ENCODE measurements around the gene PSPN. TPM values are rescaled to one million over a fixed set of nuclear protein-coding genes. Genes with fewer than 3 reads are reported as not detected.
"Not testable (repeated sequence)": the region's sequence is repeated elsewhere in the genome, so short reads cannot be mapped to it uniquely, and the experiment has no call there.

Gene PSPN
- total and polyA plus RNA-seq, 2 of the 13 experiments (the other 11 are each of a cell fraction or from before 2014, with no cell fraction given) = 0.69 to 1.1 TPM

GRCh38 chr19:6352381-6353165, 23.2 kb downstream of the PSPN start:
- Histone ChIP-seq H3K36me3 (replicated peaks in 1 of 2; ENCODE audit: control insufficient read depth in 1 of 2, insufficient read depth in 2 of 2, low read length in 2 of 2) (no peaks in the 10 kb centered on the region), H3K79me2 (ENCODE audit: insufficient read depth, low read length) (no peaks in the 10 kb centered on the region), H3K9me3 (ENCODE audit: low read length) (no peaks in the 10 kb centered on the region), H3K9ac (ENCODE audit: insufficient read depth, low read depth, low read length) (no peak overlapping the region), H3K27ac (ENCODE audit: extremely low read length, insufficient read depth, low read length) (no peak overlapping the region), H3K4me2 (ENCODE audit: low read depth, low read length) (no peak overlapping the region), H2AFZ (ENCODE audit: low read length) (no peak overlapping the region), H4K20me1 (ENCODE audit: insufficient read depth, low read length) (no peaks in the 10 kb centered on the region), H3K4me1 (ENCODE audit: insufficient read depth, low read length) (0 out of 2 replicates have a peak, but pooled peaks cover 3% of the 10 kb centered on the region), H3K4me3 (replicated peaks in 1 of 3; ENCODE audit: insufficient read depth in 1 of 3, low read depth in 2 of 3, low read length in 3 of 3) (no peak overlapping the region), H3K27me3 (ENCODE audit: control insufficient read depth in 1 of 2, insufficient read depth in 2 of 2, low read length in 2 of 2) (peaks cover 0 to 5% of the 10 kb centered on the region in 2 experiments; a peak in 2 of 5 replicates)
- FAIRE-seq (no peak), ATAC-seq (no peak), DNase-seq (ENCODE audit: low spot score) (no peak)
- WGBS (ENCODE audit: low lambda C conversion rate) = 46% methylated on average over 2 of the region's 2 CpGs
- TF ChIP-seq, protein P1, sequence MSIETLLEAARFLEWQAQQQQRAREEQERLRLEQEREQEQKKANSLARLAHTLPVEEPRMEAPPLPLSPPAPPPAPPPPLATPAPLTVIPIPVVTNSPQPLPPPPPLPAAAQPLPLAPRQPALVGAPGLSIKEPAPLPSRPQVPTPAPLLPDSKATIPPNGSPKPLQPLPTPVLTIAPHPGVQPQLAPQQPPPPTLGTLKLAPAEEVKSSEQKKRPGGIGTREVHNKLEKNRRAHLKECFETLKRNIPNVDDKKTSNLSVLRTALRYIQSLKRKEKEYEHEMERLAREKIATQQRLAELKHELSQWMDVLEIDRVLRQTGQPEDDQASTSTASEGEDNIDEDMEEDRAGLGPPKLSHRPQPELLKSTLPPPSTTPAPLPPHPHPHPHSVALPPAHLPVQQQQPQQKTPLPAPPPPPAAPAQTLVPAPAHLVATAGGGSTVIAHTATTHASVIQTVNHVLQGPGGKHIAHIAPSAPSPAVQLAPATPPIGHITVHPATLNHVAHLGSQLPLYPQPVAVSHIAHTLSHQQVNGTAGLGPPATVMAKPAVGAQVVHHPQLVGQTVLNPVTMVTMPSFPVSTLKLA (IDR thresholded peaks at IDR 0.05) = peak; percentile 39
- TF ChIP-seq RBAK (CRISPR knock-in tag; IDR thresholded peaks at IDR 0.05) = peak; percentile 66; the same call in 1 of the 2 replicates
- TF ChIP-seq, protein P2, sequence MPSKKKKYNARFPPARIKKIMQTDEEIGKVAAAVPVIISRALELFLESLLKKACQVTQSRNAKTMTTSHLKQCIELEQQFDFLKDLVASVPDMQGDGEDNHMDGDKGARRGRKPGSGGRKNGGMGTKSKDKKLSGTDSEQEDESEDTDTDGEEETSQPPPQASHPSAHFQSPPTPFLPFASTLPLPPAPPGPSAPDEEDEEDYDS (CRISPR knock-in tag; IDR thresholded peaks at IDR 0.05) = no peak
- CTCF ChIA-PET (ENCODE audit: low intra/inter-chr PET ratio, low total read pairs) = no interaction called here
- in situ Hi-C loops (cut with HindIII; ENCODE audit: extremely low pct_ligation_motif_present, low pct_unique_long_range_greater_than_20kb) (no loop called here), intact Hi-C loops (cut with micrococcal nuclease; ENCODE audit: unreplicated experiment) (no loop called here)
- no TSS peak for BruUV-seq (replicated peaks)
- POLR2A ChIA-PET = interaction anchor here (1.0 to 1.7 kb wide), 2 partner anchors 9 to 20 kb away, joined by 3 read pairs; partner anchors contain the start of genes ALKBH7 and CLPP

- WGBS (ENCODE audit: low lambda C conversion rate) = 3% methylated on average over 2 of the region's 2 CpGs
- intact Hi-C loops (cut with micrococcal nuclease; ENCODE audit: unreplicated experiment) = no loop called here
- no peak for FAIRE-seq
Observed at GRCh38 chr19:6350688-6351087, 25.0 kb downstream of the PSPN start.

DNA sequence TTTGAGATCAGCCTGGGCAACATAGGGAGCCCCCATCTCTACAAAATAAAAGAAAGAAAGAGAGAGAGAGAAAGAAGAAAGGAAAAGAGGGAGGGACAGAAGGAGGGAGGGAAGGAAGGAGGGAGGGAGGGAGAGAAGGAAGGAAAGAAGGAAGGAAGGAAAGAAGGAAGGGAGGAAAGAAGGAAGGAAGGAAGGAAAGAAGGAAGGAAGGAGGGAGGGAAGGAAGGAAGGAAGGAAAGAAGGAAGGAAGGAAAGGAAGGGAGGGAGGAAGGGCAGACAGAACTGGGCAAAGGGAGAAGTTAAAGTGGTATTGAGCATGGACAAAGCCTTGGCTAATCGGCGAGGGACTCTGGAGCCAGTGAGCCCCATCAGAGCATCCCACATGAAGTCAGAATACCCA, 26.5 kb downstream of the PSPN start:
- 6% methylated on average over 2 of the region's 2 CpGs for WGBS (ENCODE audit: low lambda C conversion rate)
- not testable (repeated sequence) for BruUV-seq (replicated peaks)
- POLR2A ChIA-PET = interaction anchor here (0.7 kb wide), 1 partner anchor 12 kb away, joined by 3 read pairs; no protein-coding TSS in a partner anchor

More at GRCh38 chr19:6350688-6351087, 25.0 kb downstream of the PSPN start:
- TF ChIP-seq, protein P3, sequence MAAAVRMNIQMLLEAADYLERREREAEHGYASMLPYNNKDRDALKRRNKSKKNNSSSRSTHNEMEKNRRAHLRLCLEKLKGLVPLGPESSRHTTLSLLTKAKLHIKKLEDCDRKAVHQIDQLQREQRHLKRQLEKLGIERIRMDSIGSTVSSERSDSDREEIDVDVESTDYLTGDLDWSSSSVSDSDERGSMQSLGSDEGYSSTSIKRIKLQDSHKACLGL (CRISPR knock-in tag; IDR thresholded peaks at IDR 0.05) = no peak
- Histone ChIP-seq H3K9ac (ENCODE audit: insufficient read depth, low read depth, low read length) (no peak overlapping the region), H4K20me1 (ENCODE audit: insufficient read depth, low read length) (no peaks in the 10 kb centered on the region), H3K36me3 (replicated peaks in 1 of 2; ENCODE audit: control insufficient read depth in 1 of 2, insufficient read depth in 2 of 2, low read length in 2 of 2) (no peaks in the 10 kb centered on the region), H3K9me3 (ENCODE audit: low read length) (no peaks in the 10 kb centered on the region), H3K4me3 (replicated peaks in 1 of 3; ENCODE audit: insufficient read depth in 1 of 3, low read depth in 2 of 3, low read length in 3 of 3) (no peak overlapping the region), H2AFZ (ENCODE audit: low read length) (no peak overlapping the region), H3K27me3 (ENCODE audit: control insufficient read depth in 1 of 2, insufficient read depth in 2 of 2, low read length in 2 of 2) (peaks cover 0 to 5% of the 10 kb centered on the region in 2 experiments; a peak in 2 of 5 replicates), H3K4me1 (ENCODE audit: insufficient read depth, low read length) (no peaks in the 10 kb centered on the region), H3K4me2 (ENCODE audit: low read depth, low read length) (no peak overlapping the region), H3K79me2 (ENCODE audit: insufficient read depth, low read length) (no peaks in the 10 kb centered on the region), H3K27ac (ENCODE audit: extremely low read length, insufficient read depth, low read length) (no peak overlapping the region)
- ATAC-seq (no peak), DNase-seq (ENCODE audit: low spot score) (no peak)
- in situ Hi-C loops (cut with HindIII; ENCODE audit: extremely low pct_ligation_motif_present, low pct_unique_long_range_greater_than_20kb) = no loop called here
- CTCF ChIA-PET (ENCODE audit: low intra/inter-chr PET ratio, low total read pairs) = no interaction called here
- POLR2A ChIA-PET = no interaction called here
- BruUV-seq (replicated peaks) = no TSS peak

More for the DNA sequence above, 26.5 kb downstream of the PSPN start:
- ATAC-seq; H4K20me1 ChIP-seq (ENCODE audit: insufficient read depth, low read length); H2AFZ ChIP-seq (ENCODE audit: low read length); H3K4me2 ChIP-seq (ENCODE audit: low read depth, low read length); H3K4me3 ChIP-seq (replicated peaks in 1 of 3; ENCODE audit: insufficient read depth in 1 of 3, low read depth in 2 of 3, low read length in 3 of 3); CTCF ChIA-PET (ENCODE audit: low intra/inter-chr PET ratio, low total read pairs); H3K27me3 ChIP-seq (ENCODE audit: control insufficient read depth in 1 of 2, insufficient read depth in 2 of 2, low read length in 2 of 2); H3K4me1 ChIP-seq (ENCODE audit: insufficient read depth, low read length); in situ Hi-C loops (cut with HindIII; ENCODE audit: extremely low pct_ligation_motif_present, low pct_unique_long_range_greater_than_20kb); intact Hi-C loops (cut with micrococcal nuclease; ENCODE audit: unreplicated experiment); H3K9me3 ChIP-seq (ENCODE audit: low read length); FAIRE-seq; H3K79me2 ChIP-seq (ENCODE audit: insufficient read depth, low read length); DNase-seq (ENCODE audit: low spot score); H3K27ac ChIP-seq (ENCODE audit: extremely low read length, insufficient read depth, low read length); H3K36me3 ChIP-seq (replicated peaks in 1 of 2; ENCODE audit: control insufficient read depth in 1 of 2, insufficient read depth in 2 of 2, low read length in 2 of 2); H3K9ac ChIP-seq (ENCODE audit: insufficient read depth, low read depth, low read length): not testable (repeated sequence)

All from HepG2 (cell line).